Stimulated activated naive CD8-positive, alpha-beta T cell treated with anti-CD3 and anti-CD28 coated beads, Interleukin-15, amount 100 ng/mL, for 72 hours (primary cell): ENCODE results near the gene RIC8B.
A peak's percentile ranks its signal among the peaks of the same experiment; 100 is the strongest.

Source experiments
- ATAC-seq: fragments of 150-1000 bp; cut with Tn5 transposase; 2 replicates; pipeline ENCODE4 v1.10.0; 2021; ENCODE audit warnings: mild to moderate bottlenecking, moderate library complexity
- DNase-seq, 2 donors: peaks; one replicate each; pipeline ENCODE4 v3.0.0; 2021 to 2022
- H3K27ac Mint-ChIP-seq, 2 donors: one replicate each; pipeline ENCODE4 v1.8.0; 2022; ENCODE audit warnings: mild to moderate bottlenecking in 2 of 2, mixed read lengths in 2 of 2, moderate library complexity in 2 of 2
- H3K27me3 Mint-ChIP-seq: one replicate; pipeline ENCODE4 v1.8.0; 2022; ENCODE audit warnings: mixed read lengths
- H3K4me1 Mint-ChIP-seq: one replicate; pipeline ENCODE4 v1.8.0; 2022; ENCODE audit warnings: mild to moderate bottlenecking, mixed read lengths
- H3K4me3 Mint-ChIP-seq, 2 donors: one replicate each; pipeline ENCODE4 v1.8.0; 2022; ENCODE audit warnings: mild to moderate bottlenecking in 2 of 2, mixed read lengths in 2 of 2, moderate library complexity in 1 of 2
- H3K9me3 Mint-ChIP-seq, 2 donors: one replicate each; pipeline ENCODE4 v1.8.0; 2022; ENCODE audit warnings: mixed read lengths in 2 of 2

RIC8B gene

GRCh38 chr12:106866426-106867080, 92.1 kb downstream of the RIC8B start:
- Mint-ChIP-seq H3K27ac (no peak overlapping the region), H3K4me1 (peaks cover 8% of the 10 kb centered on the region), H3K4me3 (no peak overlapping the region), H3K9me3 (no peaks in the 10 kb centered on the region), H3K27me3 (no peaks in the 10 kb centered on the region)
- DNase-seq (no peak), ATAC-seq (no peak)

GRCh38 chr12:106867651-106868050, 93.2 kb downstream of the RIC8B start:
- H3K9me3 Mint-ChIP-seq: no peaks in the 10 kb centered on the region

GRCh38 chr12:106868982-106869700, 94.7 kb downstream of the RIC8B start:
- no peak for DNase-seq
- Mint-ChIP-seq H3K27me3 (no peaks in the 10 kb centered on the region), H3K4me1 (peaks cover 9% of the 10 kb centered on the region), H3K27ac (no peak overlapping the region), H3K9me3 (no peaks in the 10 kb centered on the region), H3K4me3 (no peak overlapping the region)
- ATAC-seq: no peak

More at GRCh38 chr12:106867651-106868050, 93.2 kb downstream of the RIC8B start:
- H3K4me1 Mint-ChIP-seq: peaks cover 9% of the 10 kb centered on the region
- no peak for DNase-seq
- H3K27me3 Mint-ChIP-seq: no peaks in the 10 kb centered on the region
- H3K4me3 Mint-ChIP-seq: no peak overlapping the region
- ATAC-seq: no peak
- no peak overlapping the region for H3K27ac Mint-ChIP-seq

GRCh38 chr12:106870116-106870515, 95.6 kb downstream of the RIC8B start:
- DNase-seq: no peak
- Mint-ChIP-seq H3K9me3 (no peaks in the 10 kb centered on the region), H3K4me3 (no peak overlapping the region), H3K4me1 (peaks cover 9% of the 10 kb centered on the region), H3K27ac (no peak overlapping the region), H3K27me3 (no peaks in the 10 kb centered on the region)
- no peak for ATAC-seq

GRCh38 chr12:106871477-106871876, 97.0 kb downstream of the RIC8B start:
- ATAC-seq (no peak), DNase-seq (no peak)
- no peak overlapping the region for H3K4me3 Mint-ChIP-seq
- peaks cover 9% of the 10 kb centered on the region for H3K4me1 Mint-ChIP-seq
- H3K9me3 Mint-ChIP-seq: no peaks in the 10 kb centered on the region
- no peaks in the 10 kb centered on the region for H3K27me3 Mint-ChIP-seq
- no peak overlapping the region for H3K27ac Mint-ChIP-seq

GRCh38 chr12:106873983-106874382, 99.5 kb downstream of the RIC8B start:
- no peak overlapping the region for H3K4me3 Mint-ChIP-seq
- H3K27me3 Mint-ChIP-seq: no peaks in the 10 kb centered on the region
- peaks cover 9% of the 10 kb centered on the region for H3K4me1 Mint-ChIP-seq
- no peaks in the 10 kb centered on the region for H3K9me3 Mint-ChIP-seq
- no peak for ATAC-seq
- no peak overlapping the region for H3K27ac Mint-ChIP-seq
- DNase-seq: no peak

GRCh38 chr12:106878804-106879203, 104.3 kb downstream of the RIC8B start:
- no peak for ATAC-seq
- H3K4me1 Mint-ChIP-seq: no peaks in the 10 kb centered on the region
- no peak overlapping the region for H3K4me3 Mint-ChIP-seq
- no peaks in the 10 kb centered on the region for H3K9me3 Mint-ChIP-seq
- DNase-seq: no peak
- no peak overlapping the region for H3K27ac Mint-ChIP-seq
- no peaks in the 10 kb centered on the region for H3K27me3 Mint-ChIP-seq

- Mint-ChIP-seq H3K9me3 (no peaks in the 10 kb centered on the region), H3K27me3 (no peaks in the 10 kb centered on the region), H3K4me3 (no peak overlapping the region), H3K4me1 (no peaks in the 10 kb centered on the region), H3K27ac (no peak overlapping the region)
- DNase-seq (no peak), ATAC-seq (no peak)
Observed at GRCh38 chr12:106879612-106880011, 105.1 kb downstream of the RIC8B start.

- Mint-ChIP-seq H3K27ac (no peak overlapping the region), H3K9me3 (no peaks in the 10 kb centered on the region), H3K27me3 (no peaks in the 10 kb centered on the region), H3K4me1 (no peaks in the 10 kb centered on the region), H3K4me3 (no peak overlapping the region)
- DNase-seq: no peak
- no peak for ATAC-seq
Observed at GRCh38 chr12:106883426-106883825, 108.9 kb downstream of the RIC8B start.

GRCh38 chr12:106885026-106885425, 110.5 kb downstream of the RIC8B start:
- Mint-ChIP-seq H3K27me3 (no peaks in the 10 kb centered on the region), H3K4me1 (no peaks in the 10 kb centered on the region), H3K9me3 (no peaks in the 10 kb centered on the region), H3K27ac (no peak overlapping the region), H3K4me3 (no peak overlapping the region)
- ATAC-seq (no peak), DNase-seq (no peak)

- no peak for DNase-seq
- Mint-ChIP-seq H3K27me3 (no peaks in the 10 kb centered on the region), H3K4me1 (no peaks in the 10 kb centered on the region), H3K4me3 (no peak overlapping the region), H3K9me3 (no peaks in the 10 kb centered on the region), H3K27ac (no peak overlapping the region)
- no peak for ATAC-seq
Observed at GRCh38 chr12:106885541-106886249, 111.2 kb downstream of the RIC8B start.

- DNase-seq (no peak), ATAC-seq (no peak)
- Mint-ChIP-seq H3K4me1 (no peaks in the 10 kb centered on the region), H3K9me3 (no peaks in the 10 kb centered on the region), H3K4me3 (no peak overlapping the region), H3K27me3 (no peaks in the 10 kb centered on the region), H3K27ac (no peak overlapping the region)
Observed at GRCh38 chr12:106886932-106887331, 112.5 kb downstream of the RIC8B start.

- no peaks in the 10 kb centered on the region for H3K27me3 Mint-ChIP-seq
- H3K4me3 Mint-ChIP-seq: no peak overlapping the region
- DNase-seq (no peak), ATAC-seq (no peak)
- no peaks in the 10 kb centered on the region for H3K9me3 Mint-ChIP-seq
- no peaks in the 10 kb centered on the region for H3K4me1 Mint-ChIP-seq
- no peak overlapping the region for H3K27ac Mint-ChIP-seq
Observed at GRCh38 chr12:106888348-106888970, 114.0 kb downstream of the RIC8B start.

GRCh38 chr12:106889326-106889725, 114.8 kb downstream of the RIC8B start:
- H3K27ac Mint-ChIP-seq: peak overlapping the region in 1 of 2 donors; percentile 4
- DNase-seq (no peak), ATAC-seq (no peak)
- no peaks in the 10 kb centered on the region for H3K27me3 Mint-ChIP-seq
- H3K9me3 Mint-ChIP-seq: no peaks in the 10 kb centered on the region
- H3K4me3 Mint-ChIP-seq: no peak overlapping the region
- no peaks in the 10 kb centered on the region for H3K4me1 Mint-ChIP-seq

GRCh38 chr12:106889950-106890626, 115.6 kb downstream of the RIC8B start:
- Mint-ChIP-seq H3K4me1 (no peaks in the 10 kb centered on the region), H3K27ac (no peak overlapping the region), H3K9me3 (no peaks in the 10 kb centered on the region), H3K27me3 (no peaks in the 10 kb centered on the region), H3K4me3 (no peak overlapping the region)
- DNase-seq (no peak), ATAC-seq (no peak)
